Globus pallidus (tissue), 1 donor: Measurements from ENCODE around the gene RRP8.
A peak's percentile ranks its signal among the peaks of the same experiment; 100 is the strongest.

Experiments used
- DNase-seq: peaks from one replicate; pipeline ENCODE4 v3.0.0-alpha.2; 2015; ENCODE audit warnings: low spot score

Gene RRP8

GRCh38 chr11:6603287-6604080 is at the start of gene RRP8, which contains the start of gene ILK:
TSS of gene RRP8 (minus strand) at chr11:6603616. CDS start at chr11:6603502, 114 bp downstream.
TSS of gene ILK (plus strand) at chr11:6603774. CDS start at chr11:6604272, 498 bp downstream.
- DNase-seq: peak; percentile 89

GRCh38 chr11:6653097-6653496 is 49.7 kb upstream of the RRP8 start:
- no peak for DNase-seq

GRCh38 chr11:6652182-6652581 is 48.8 kb upstream of the RRP8 start:
- DNase-seq: no peak

GRCh38 chr11:6650980-6651379 is 47.6 kb upstream of the RRP8 start:
- DNase-seq: no peak

GRCh38 chr11:6650104-6650503 is 46.7 kb upstream of the RRP8 start:
- DNase-seq: no peak

- no peak for DNase-seq
Measured at GRCh38 chr11:6648501-6648900, 45.1 kb upstream of the RRP8 start.

- DNase-seq: no peak
Measured at GRCh38 chr11:6647836-6648235, 44.4 kb upstream of the RRP8 start.

- no peak for DNase-seq
Measured at GRCh38 chr11:6646918-6647679, 43.7 kb upstream of the RRP8 start.

- DNase-seq: no peak
Measured at GRCh38 chr11:6646576-6646917, 43.1 kb upstream of the RRP8 start.

GRCh38 chr11:6646071-6646470 is 42.7 kb upstream of the RRP8 start:
- DNase-seq: no peak

- DNase-seq: no peak
Measured at GRCh38 chr11:6642957-6643356, 39.5 kb upstream of the RRP8 start.

GRCh38 chr11:6640985-6641701 is 37.7 kb upstream of the RRP8 start:
- peak; percentile 83 for DNase-seq

GRCh38 chr11:6640036-6640984 is 36.9 kb upstream of the RRP8 start:
- DNase-seq: no peak

- DNase-seq: no peak
Measured at GRCh38 chr11:6638429-6638828, 35.0 kb upstream of the RRP8 start.

GRCh38 chr11:6637871-6638270 is 34.5 kb upstream of the RRP8 start:
- DNase-seq: no peak

GRCh38 chr11:6636480-6636879 is 33.1 kb upstream of the RRP8 start:
- no peak for DNase-seq

- peak; percentile 82 for DNase-seq
Measured at GRCh38 chr11:6635082-6635932, 31.9 kb upstream of the RRP8 start.

- no peak for DNase-seq
Measured at GRCh38 chr11:6634534-6634933, 31.1 kb upstream of the RRP8 start.

GRCh38 chr11:6633422-6634408 is 30.3 kb upstream of the RRP8 start:
- no peak for DNase-seq
